ENCODE data around the gene AKAP3.

The AKAP3 gene

DNA sequence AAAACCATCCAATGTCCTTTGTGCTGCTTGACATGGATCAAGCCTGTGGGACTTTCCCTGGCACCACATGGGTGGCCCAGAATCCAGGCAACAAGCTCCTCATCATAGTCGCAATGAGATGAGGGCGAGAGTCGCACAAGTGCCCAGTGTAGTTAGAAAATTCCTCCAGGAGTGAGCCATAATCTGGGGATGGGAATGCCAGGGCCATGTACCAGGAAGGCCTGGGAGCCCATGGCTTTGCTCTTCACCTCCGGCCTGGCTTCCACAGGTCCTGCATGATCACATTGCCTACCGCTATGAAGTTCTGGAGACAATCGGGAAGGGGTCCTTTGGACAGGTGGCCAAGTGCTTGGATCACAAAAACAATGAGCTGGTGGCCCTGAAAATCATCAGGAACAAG is 53.0 kb downstream of the AKAP3 start:
- no peak for DNase-seq

DNA sequence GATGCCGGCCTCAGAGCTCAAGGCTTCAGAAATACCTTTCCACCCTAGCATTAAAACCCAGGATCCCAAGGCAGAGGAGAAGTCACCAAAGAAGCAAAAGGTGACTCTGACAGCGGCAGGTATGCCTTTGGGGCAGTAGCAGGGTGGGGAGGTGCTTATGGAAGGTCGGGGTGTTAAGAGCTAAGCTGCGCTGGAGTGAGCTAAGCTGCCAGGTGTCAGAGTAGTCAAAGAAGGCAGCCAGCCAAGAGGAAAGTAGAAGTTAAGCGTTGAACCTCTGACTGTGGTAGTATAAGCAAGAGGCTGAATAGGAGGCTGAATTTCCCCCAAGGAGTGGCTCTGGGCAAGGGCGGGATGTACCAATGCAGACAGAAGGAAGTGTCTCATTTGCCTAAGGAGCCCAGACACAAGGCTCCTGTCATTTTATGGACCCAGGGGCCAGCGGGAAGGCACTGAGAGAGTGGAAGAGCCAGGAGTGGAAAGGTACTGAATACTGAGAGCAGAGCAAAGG is 57.6 kb downstream of the AKAP3 start:
- no peak for DNase-seq

DNA sequence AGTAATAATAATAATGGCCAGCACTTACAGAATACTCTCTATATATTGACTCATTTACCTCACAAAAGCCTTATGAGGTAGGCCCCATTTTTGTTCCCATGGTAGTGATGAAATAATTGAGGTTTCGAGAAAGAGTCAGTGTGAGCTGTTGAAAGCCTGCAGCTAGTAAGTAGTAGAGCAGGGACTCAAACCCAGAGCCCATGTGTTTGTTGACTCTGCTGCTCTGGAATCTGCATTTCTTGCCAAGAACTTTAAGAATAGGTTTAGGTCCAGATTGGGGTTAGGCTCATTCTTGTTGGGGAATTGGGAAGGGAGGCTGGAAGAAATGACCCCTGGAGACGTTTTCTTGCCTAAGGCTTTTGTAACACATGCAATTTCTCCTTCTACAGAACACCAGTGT is 58.9 kb downstream of the AKAP3 start:
- no peak for DNase-seq

DNA sequence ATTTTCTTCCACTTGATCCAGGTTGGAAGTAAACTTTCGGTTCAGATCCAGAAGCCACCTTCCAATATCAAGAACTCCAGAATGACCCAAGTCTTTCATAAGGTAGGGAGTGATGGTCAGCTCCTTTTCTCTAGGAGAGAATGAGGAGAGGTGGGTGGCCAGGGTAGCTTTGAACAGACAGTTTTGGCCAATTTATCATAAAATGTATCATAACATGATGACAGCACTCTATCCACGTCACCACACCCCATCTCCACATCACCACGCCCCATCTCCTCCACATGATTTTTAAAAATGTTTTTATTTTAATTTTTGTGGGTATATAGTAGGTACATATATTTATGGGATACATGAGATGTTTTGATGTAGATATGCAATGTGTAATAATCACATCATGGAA is 59.9 kb downstream of the AKAP3 start:
- DNase-seq = no peak

DNA sequence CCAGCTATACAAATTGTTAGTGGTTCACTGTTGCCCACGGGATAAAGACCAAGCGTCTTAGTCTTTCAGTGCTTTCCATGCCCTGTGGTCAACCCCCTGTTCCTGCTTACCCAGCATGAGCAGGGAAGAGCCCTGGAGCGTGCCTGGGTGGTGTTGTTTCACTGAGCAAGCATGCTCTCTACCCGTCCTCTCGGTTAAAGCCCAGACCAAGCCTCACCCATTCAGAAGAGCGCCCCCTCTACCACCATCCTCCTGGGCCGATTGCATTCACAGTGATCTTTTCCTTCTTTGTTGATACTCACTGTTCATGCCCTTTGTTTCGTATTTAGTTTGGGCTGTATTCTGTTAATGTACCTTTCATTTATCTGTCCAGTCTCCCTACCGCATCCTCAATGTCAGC is 61.7 kb downstream of the AKAP3 start:
- no peak for DNase-seq

DNA sequence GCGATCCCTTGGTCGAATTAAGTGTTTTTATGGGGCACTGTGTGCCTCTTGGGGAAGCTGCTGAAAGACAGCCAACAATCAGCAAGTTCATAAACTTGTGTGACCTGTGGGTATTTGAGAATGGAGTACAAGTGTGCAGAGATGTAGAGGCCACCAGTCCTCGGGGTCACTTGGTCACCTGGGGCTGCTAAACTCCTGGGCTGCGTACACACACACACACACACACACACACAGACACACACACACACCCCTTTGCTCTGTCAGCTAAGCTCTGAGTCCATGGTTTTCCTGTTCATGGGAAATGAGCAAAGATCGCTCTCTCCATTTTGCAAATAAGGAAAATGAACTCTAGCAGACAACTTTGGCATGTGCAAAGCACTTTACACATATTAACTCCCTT is 62.4 kb downstream of the AKAP3 start:
- DNase-seq = no peak

DNA sequence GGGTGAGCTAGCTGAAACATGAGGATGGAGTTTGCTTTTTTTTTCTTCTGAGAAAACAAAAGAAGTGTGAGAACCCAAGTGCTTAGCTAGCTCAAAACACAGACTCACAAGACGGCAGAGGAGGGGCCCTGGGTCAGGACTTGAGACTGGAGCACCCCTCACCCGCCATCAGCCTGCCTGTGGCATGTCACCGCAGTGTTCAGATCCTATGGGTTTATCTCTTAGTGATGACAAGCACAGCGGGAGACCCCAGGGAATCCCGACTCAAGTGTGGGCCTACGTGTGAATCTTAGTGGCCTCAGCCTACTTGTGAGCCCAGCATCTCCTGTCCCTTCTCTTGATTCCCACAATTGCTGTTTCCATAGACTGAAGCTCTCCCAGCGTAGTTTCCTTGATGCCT is 64.0 kb downstream of the AKAP3 start:
- no peak for DNase-seq

DNA sequence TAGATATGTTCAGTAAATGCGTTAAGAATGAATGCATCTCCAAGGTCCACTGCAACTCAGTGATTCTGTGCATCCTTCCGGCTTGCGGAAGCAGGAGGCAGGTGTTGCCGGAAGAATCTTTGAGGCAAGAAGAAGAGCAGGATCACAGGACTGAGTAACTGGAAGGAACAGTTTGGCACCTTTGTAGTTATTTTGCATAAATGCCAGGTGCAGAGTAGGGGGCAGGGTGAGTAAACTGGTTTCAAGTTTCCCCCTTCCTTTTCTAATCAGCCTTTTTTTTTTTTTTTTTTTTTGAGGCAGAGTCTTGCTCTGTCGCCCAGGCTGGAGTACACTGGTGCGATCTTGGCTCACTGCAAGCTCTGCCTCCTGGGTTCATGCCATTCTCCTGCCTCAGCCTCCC is 64.6 kb downstream of the AKAP3 start:
- DNase-seq = no peak

DNA sequence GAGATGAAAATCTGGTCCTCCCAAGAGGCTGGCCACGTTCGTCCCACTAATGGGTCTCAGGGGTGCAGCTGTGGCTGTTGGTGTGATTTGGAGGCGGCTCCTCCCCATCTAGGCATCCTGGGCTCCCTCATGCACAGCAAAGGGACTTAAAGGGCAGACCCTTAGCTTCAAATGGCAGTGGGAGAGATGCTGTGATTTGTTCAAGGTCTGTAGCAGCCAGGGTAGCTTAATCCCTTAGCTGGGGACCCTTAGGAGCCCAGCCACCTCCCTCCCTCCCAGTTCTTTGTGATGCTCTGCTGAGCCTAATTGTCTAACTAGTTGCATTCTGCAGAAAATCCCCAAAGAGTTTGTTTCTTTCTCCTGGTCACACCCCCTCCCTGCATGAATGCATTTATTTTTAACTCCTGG is 68.6 kb downstream of the AKAP3 start:
- no peak for DNase-seq

DNA sequence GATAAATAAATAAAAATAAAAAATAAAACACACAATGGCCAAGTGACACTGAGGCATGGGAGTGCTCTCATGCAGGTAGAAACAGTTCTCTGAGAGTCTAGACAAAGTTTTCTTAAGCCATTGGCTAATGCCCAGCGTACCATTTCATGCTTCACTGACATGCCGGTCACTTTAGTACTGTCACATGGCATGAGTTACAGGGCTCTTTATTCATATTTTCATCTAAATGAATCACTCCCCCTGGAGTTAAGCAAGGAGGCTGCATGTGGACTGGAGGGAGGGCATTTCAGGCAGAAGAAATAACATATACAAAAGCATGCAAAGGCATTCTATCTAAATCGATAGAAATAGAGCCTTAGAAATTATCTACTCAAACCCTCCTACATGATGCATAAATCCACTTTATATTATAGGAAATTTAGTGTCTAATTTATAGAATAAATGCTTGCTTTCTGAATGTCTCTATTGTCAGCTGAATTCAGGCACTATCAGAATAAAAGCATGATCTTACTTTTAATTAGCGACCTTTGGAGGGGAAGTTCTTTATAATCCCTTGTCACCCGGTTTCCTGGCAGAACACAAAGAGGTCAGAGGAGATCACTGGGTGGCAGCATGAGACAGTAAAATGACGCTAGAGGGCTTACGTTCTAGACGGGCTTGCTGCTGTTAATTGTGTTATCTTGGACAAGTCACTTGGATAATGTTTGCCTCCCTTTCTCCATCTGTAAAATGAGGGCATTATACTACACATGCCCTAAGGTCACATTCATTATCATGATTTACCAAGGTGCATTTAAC is 69.3 kb downstream of the AKAP3 start:
- no peak for DNase-seq

DNA sequence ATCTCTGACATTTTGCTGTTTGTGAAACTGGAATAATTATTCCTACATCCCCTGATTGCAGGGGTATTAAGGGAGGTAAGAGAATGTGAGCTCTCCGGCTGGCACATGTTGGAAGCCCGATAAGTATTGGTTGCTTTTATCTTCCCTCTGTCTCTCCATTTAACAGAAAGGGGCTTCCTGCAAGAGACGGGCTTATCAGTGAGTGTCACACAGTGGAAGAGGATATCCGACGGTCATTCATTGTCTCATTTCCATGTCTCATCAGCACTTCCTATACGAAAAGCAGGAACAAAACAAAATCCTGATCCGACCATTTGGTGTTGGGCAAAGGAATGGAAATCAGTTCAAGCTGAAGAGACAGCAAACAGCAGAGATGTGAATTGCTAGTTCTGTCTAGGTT is 76.2 kb downstream of the AKAP3 start:
- no peak for DNase-seq

DNA sequence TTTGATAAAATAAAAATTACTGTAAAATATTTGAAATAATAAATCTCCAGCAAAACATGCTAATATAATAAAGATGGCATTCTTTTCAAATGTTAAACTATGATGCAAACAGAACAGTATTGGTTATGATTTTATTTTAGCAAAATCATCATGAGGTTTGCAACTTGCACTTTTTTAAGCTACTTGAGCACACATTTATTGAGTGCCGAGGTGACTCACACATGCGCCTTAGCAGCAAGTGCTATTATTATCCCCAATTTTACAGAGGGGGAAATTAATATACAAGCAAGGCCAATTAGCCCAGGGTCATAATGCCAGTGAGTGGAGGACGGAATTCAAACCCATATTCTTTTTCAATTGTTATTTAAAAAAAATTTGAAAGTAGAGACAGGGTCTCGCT is 79.6 kb downstream of the AKAP3 start:
- no peak for DNase-seq

DNA sequence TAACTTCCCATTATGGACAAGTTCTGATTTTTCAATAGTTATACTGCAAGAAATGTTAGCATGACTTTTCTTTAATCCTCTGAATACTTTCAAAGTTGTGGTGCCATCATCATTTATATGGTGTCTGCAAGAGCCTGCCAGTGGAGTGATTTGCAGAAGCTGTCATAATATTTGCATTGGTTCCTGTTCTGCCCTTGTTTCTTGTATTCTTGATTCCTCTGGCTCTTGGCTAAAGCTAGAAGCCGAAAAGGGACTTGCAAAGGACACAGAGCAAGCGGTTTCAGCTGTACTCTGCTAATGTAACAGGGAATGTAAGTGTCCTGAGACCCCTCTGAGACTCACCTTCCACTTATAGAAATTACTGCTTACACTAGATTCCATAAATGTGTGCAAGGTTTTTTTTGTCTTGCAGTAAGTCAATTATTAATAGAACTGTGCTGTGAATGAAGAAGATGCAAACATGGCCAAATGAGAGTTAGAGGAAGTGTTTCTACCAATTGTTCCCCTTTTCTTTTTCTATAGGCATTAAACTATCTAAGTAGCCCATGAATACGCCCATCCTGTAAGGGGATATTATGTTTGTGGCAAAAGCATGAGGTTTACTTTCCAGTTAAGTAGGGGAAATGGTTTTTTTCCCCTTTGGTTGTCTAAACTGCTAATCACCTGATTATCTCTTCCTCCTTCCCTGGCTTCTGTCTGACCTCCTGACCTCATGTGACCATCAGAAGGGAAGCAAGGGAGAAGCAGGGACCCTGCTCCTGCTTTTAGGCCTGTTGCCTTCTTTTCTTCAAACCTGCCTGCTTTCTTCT is 81.6 kb downstream of the AKAP3 start:
- DNase-seq = no peak

DNA sequence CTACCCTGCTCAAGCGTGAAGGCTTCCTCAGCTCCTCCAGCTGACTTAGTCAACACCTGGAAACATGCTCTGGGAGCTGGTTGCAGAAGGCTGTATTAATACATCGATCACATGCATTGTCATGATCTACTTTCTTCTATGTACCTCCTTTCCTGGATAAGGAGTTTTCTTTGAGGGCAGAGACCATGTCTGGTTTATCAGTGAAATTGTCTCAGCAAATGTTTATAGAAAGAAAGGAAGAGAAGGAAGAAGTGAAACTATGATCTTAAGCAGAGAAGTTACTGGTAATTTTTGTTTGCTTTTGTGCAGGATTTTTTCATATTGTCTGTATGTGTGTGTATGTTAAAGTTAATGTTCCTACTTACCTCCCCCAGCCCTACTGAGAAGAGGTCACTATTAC is 82.4 kb downstream of the AKAP3 start:
- DNase-seq = no peak
